Limb (tissue), 2 donors: ENCODE results near the gene TTC7B.
A peak's percentile ranks its signal among the peaks of the same experiment; 100 is the strongest.
"Not testable (repeated sequence)": the region's sequence is repeated elsewhere in the genome, so short reads cannot be mapped to it uniquely, and the experiment has no call there.

Experiments
- DNase-seq, 2 donors: peaks; one replicate each; pipeline ENCODE4 v3.0.0-alpha.2; 2016; ENCODE audit errors: extremely low spot score in 2 of 2

Gene TTC7B

GRCh38 chr14:90831821-90832220 is 15.6 kb upstream of the TTC7B start:
- DNase-seq, result no peak

GRCh38 chr14:90830931-90831701 is 14.9 kb upstream of the TTC7B start:
- DNase-seq, result no peak

- DNase-seq, result no peak
These were observed 13.4 kb upstream of the TTC7B start for GRCh38 chr14:90829677-90830076.

GRCh38 chr14:90828642-90829487 is 12.6 kb upstream of the TTC7B start:
- no peak for DNase-seq

DNA sequence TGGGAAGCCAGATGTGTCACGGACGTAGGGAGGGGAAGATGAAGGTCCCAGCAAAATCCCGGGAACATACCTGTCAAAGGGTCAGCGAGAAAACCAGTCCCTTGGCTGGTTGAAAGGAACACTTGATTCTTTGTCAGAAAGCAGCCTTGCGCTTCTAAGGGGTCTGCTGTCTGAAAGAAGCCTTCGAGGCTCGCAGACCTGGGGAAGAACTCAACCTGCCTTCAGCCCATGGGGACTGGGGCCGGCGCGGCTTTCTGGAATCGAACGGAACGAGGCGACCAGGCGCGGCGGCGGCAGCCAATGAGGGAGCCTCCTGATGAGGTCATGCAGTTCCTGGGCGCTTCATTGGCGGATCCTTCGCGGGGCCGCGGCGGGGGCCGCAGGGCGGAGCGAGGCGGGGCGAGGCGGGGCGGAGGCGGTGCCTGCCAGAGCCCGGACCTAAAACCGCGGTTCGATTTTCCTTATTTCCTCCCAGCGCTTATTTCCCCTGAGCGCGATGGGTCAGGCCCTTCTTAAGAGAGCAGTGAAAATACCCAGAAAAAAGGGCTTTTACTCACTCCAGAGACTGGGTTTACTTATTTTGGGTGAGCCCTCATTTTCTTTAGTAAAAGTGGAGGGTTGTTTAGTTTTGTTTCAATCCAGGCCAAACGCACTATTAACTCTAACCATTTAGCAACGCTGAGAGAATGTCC is 11.8 kb upstream of the TTC7B start:
- DNase-seq, result peak; percentile 92 to 95

GRCh38 chr14:90823542-90823941 is 7.3 kb upstream of the TTC7B start:
- DNase-seq, result not testable (repeated sequence)

- no peak for DNase-seq
These were observed 4.7 kb upstream of the TTC7B start for GRCh38 chr14:90820958-90821357.

GRCh38 chr14:90819734-90820393 is 3.6 kb upstream of the TTC7B start:
- no peak for DNase-seq

GRCh38 chr14:90818715-90819114 is 2.5 kb upstream of the TTC7B start:
- no peak for DNase-seq

DNA sequence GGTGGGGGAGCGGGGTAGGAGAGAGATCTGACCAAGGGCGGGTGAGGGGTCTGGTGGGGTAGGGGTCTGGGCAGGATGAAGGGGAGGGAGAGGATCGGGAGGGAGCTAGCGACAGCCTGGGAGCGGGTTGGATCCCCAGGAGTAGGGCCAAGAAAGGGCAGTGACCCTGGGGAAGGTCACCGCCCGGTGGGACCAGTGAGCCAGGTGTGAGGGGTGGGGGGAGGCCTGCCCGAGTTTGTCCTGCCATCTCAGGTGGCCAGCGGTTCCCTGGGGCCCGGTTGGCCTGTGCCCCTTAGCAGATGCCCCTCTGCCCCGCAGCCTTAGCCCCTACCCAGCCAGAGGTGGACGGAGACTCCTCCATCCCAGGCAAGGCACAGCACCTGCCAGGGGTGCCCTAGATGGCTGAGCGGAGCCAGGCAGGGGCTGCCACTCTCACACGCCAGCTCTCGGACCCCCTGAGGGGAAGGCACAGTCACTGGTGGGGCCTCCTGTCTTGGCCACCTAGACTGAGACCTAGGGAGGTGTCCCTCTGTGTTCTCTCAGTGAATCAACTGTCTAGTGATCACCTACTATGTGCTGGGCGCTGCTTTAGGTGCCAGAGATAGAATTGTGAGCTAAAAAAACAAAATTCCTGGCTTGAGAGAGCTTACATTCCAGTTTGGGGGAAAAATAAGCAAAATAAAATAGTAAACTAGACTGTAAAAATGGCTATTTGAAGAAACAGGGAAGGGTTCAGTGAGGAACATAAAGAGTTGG is 629 bp upstream of the TTC7B start:
- DNase-seq, result peak in 1 of 2 donors; percentile 45

GRCh38 chr14:90815572-90815821 is 733 bp downstream of the TTC7B start:
- no peak for DNase-seq

- DNase-seq, result no peak
These were observed 1.2 kb downstream of the TTC7B start for GRCh38 chr14:90814806-90815571.

GRCh38 chr14:90813442-90813841 is 2.8 kb downstream of the TTC7B start:
- no peak for DNase-seq

- no peak for DNase-seq
These were observed 4.1 kb downstream of the TTC7B start for GRCh38 chr14:90812109-90812508.

DNA sequence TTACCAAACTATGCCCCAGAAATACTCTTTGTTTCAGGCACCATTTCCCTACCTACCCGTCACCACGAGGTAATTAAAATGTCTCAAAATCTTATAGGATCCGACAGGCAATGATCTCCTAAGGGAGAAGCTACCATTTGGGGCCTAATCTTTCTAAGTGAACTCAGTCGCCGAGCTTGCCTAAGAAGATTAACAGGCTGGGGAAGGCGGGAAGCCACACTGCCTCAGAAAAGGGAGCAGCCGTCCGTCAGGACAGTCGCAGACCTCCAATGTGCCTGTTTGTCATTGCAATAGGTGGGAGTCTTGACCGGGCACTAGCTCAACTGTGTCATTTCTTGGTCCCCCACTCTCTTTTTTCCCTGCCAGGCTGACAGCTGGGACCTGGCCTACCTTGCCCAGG is 4.6 kb downstream of the TTC7B start:
- no peak for DNase-seq

GRCh38 chr14:90810806-90811205 is 5.4 kb downstream of the TTC7B start:
- DNase-seq, result no peak

DNA sequence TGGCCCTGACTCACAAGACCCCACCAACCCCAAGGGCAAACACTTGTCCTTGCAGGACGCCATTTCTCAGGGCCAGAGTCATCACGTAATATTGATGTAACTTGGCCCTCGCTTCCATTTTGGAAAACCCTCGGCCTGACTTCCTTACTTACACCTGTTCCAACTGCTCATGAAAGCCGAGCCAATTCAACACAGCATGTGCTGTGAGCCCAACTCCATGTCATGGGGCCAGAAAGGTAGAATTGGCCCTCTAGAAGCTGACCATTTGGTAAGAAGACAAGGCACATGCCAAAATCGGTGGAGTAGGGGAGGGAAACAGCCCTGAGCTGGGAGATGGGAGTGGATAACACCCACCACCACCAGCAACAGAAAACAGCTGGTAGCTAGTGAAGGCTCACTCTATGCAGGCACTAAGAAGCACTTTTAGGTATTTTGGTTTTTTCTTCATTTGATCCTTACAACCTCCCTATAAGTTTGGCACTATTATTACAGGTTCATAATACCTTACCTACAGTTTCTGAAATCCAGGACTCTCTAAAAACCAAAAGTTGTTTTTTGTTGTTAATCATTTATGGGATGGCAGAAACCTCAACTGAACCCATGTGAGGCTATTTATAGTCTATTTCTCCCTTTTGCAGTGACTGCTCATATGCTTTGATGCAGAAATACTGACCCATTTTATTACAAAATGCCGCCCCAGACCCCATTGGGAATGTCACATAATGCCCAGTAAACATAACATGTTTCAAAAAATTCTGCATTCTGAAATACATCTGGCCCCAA is 6.5 kb downstream of the TTC7B start:
- DNase-seq, result no peak

DNA sequence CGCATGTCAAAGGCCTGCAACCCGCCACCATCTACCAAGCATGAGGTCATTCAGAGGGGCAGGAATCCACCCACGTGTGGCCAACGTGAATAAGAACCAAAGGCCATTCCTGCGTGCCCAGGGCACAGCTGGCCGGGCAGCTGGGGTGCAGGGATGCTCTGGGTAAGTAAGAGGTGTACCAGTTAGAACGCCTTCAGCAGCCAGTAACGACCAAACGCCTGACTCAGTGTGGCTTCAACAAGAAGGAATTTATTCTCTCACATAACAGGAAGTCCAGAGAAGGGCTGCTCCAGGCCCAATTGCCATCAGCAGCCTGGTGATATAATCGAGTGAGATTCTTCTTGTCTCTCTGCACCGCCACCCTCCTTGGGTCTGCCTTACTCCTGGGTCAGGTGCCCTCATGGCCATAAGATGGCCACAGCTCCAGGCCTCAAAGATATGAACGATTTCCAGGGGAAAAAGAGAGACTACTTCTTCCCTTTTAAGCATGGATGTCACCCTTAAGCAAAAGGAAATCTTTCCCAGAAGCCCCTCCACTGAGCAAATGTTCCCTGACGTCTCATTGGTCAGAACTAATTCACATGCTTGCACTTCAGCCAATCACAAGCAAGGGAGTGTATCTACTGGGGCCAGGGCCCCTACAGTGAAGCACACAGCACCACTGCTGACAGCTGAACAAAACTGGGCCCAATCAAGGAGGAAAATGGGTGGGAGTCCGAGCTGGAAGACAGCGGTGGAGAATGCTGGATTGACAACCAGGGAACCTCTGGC is 7.3 kb downstream of the TTC7B start:
- no peak for DNase-seq

DNA sequence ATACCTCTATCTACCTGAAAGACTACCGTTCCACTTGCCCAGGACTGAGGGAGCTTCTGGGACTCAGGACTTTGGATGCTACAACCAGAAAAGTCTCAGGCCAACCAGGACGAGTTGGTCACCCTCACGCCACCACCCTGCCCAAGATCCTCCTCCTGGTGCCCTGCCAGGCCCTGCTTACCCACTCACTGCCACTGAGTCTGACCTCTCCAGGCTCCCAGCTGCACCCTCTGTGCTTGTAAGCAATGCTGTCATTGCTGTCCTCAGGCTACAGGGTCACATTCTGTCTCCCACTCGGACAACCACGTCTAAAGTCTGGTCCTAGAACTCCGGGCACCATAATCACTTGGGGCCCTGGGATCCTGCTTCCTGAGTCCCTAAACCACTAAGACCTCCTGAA is 9.2 kb downstream of the TTC7B start:
- no peak for DNase-seq
